H9 (cell line): Measurements from ENCODE around the gene SLC38A3. TPM values are rescaled to one million over a fixed set of nuclear protein-coding genes. Genes with fewer than 3 reads are reported as not detected.

Experiments used
- DNase-seq: peaks from one replicate; pipeline ENCODE4 v3.0.0-alpha.2; 2017
- H2AFZ ChIP-seq: one replicate; pipeline ENCODE4 v1.6.1; 2013; ENCODE audit warnings: mild to moderate bottlenecking, low read length, control low read depth, moderate library complexity
- H2AK5ac ChIP-seq: 2 replicates; pipeline ENCODE4 v1.6.1; 2013; ENCODE audit warnings: low read length, control low read depth, mixed read lengths; ENCODE audit not compliant: insufficient read length
- H2BK120ac ChIP-seq: one replicate; pipeline ENCODE4 v1.6.1; 2013; ENCODE audit warnings: low read depth, mild to moderate bottlenecking, low read length, control low read depth, inconsistent platforms; ENCODE audit not compliant: poor library complexity, severe bottlenecking
- H2BK12ac ChIP-seq: 2 replicates; pipeline ENCODE4 v1.6.1; 2013; ENCODE audit warnings: low read length, control low read depth, mixed read lengths, low read depth; ENCODE audit not compliant: insufficient read length
- H2BK15ac ChIP-seq: 2 replicates; pipeline ENCODE4 v1.6.1; 2013; ENCODE audit warnings: low read depth, low read length, control low read depth
- H2BK20ac ChIP-seq: one replicate; pipeline ENCODE4 v1.6.1; 2013; ENCODE audit warnings: low read depth, mild to moderate bottlenecking, low read length, control low read depth, inconsistent platforms; ENCODE audit not compliant: poor library complexity, severe bottlenecking
- H2BK5ac ChIP-seq: 2 replicates; pipeline ENCODE4 v1.6.1; 2013; ENCODE audit warnings: low read length, control low read depth, mixed read lengths; ENCODE audit not compliant: insufficient read length
- H3K14ac ChIP-seq: 2 replicates; pipeline ENCODE4 v1.6.1; 2013; ENCODE audit warnings: low read length, control low read depth; ENCODE audit not compliant: insufficient read depth
- H3K18ac ChIP-seq: 2 replicates; pipeline ENCODE4 v1.6.1; 2013; ENCODE audit warnings: low read depth, mild to moderate bottlenecking, mixed read lengths, low read length, control low read depth; ENCODE audit not compliant: insufficient read length
- H3K23ac ChIP-seq: 2 replicates; pipeline ENCODE4 v1.6.1; 2013; ENCODE audit warnings: low read length, control low read depth, mixed read lengths, low read depth; ENCODE audit not compliant: insufficient read length
- H3K23me2 ChIP-seq: 2 replicates; pipeline ENCODE4 v1.6.1; 2013; ENCODE audit warnings: low read depth, mild to moderate bottlenecking, mixed read lengths, low read length, control low read depth; ENCODE audit not compliant: insufficient read length, poor library complexity, severe bottlenecking
- H3K27ac ChIP-seq: 2 replicates; pipeline ENCODE4 v1.5.1; 2013; ENCODE audit warnings: low read length, control low read depth, mixed read lengths, low read depth; ENCODE audit not compliant: insufficient read length
- H3K27me3 ChIP-seq: 2 replicates; pipeline ENCODE4 v1.6.1; 2013; ENCODE audit warnings: low read length, control low read depth, inconsistent platforms; ENCODE audit not compliant: insufficient read depth
- H3K4ac ChIP-seq: 2 replicates; pipeline ENCODE4 v1.6.1; 2013; ENCODE audit warnings: low read depth, mild to moderate bottlenecking, control low read depth, inconsistent platforms, low read length, moderate library complexity
- H3K4me1 ChIP-seq: 2 replicates; pipeline ENCODE4 v1.6.1; 2013; ENCODE audit warnings: low read length, control low read depth, inconsistent platforms; ENCODE audit not compliant: insufficient read depth
- H3K4me2 ChIP-seq: 2 replicates; pipeline ENCODE4 v1.6.1; 2013; ENCODE audit warnings: low read length, control low read depth, mixed read lengths; ENCODE audit not compliant: insufficient read length, insufficient read depth
- H3K56ac ChIP-seq: 2 replicates; pipeline ENCODE4 v1.6.1; 2013; ENCODE audit warnings: low read depth, mild to moderate bottlenecking, mixed read lengths, low read length, control low read depth; ENCODE audit not compliant: insufficient read length
- H3K79me1 ChIP-seq: 2 replicates; pipeline ENCODE4 v1.6.1; 2013; ENCODE audit warnings: low read depth, mild to moderate bottlenecking, moderate library complexity, low read length, control low read depth, inconsistent platforms; ENCODE audit not compliant: insufficient read depth, poor library complexity, severe bottlenecking
- H3K79me2 ChIP-seq: 2 replicates; pipeline ENCODE4 v1.6.1; 2013; ENCODE audit warnings: low read length, control low read depth, inconsistent platforms; ENCODE audit not compliant: insufficient read depth
- H3K9ac ChIP-seq: 2 replicates; pipeline ENCODE4 v1.6.1; 2013; ENCODE audit warnings: low read length, control low read depth, mixed read lengths; ENCODE audit not compliant: insufficient read length; ENCODE audit errors: extremely low read depth
- H3K9me3 ChIP-seq: one replicate; pipeline ENCODE4 v1.6.1; 2013; ENCODE audit warnings: low read depth, low read length, inconsistent platforms; ENCODE audit not compliant: control insufficient read depth
- H3T11ph ChIP-seq: one replicate; pipeline ENCODE4 v1.6.1; 2013; ENCODE audit warnings: mild to moderate bottlenecking, low read length, control low read depth, inconsistent platforms
- H4K20me1 ChIP-seq: one replicate; pipeline ENCODE4 v1.6.1; 2013; ENCODE audit not compliant: control insufficient read depth, insufficient read length, insufficient read depth
- H4K5ac ChIP-seq: 2 replicates; pipeline ENCODE4 v1.6.1; 2013; ENCODE audit warnings: low read depth, mild to moderate bottlenecking, mixed read lengths, low read length, control low read depth; ENCODE audit not compliant: insufficient read length
- H4K8ac ChIP-seq: replicated peaks from 2 replicates; pipeline ENCODE4 v1.6.1; 2013; ENCODE audit warnings: low read length, control low read depth, mixed read lengths, low read depth; ENCODE audit not compliant: insufficient read length
- H4K91ac ChIP-seq: 2 replicates; pipeline ENCODE4 v1.6.1; 2013; ENCODE audit warnings: low read depth, mild to moderate bottlenecking, moderate library complexity, mixed read lengths, low read length, control low read depth; ENCODE audit not compliant: insufficient read length
- H3K27ac Mint-ChIP-seq, 3 experiments: 2 replicates in 2 of 3; 3 replicates in 1 of 3; pipeline ENCODE4 v1.8.0; 2020 to 2021; ENCODE audit warnings: mixed read lengths in 3 of 3, mild to moderate bottlenecking in 1 of 3, moderate library complexity in 1 of 3
- H3K27me3 Mint-ChIP-seq: 2 replicates; pipeline ENCODE4 v1.8.0; 2021; ENCODE audit warnings: low read depth, mild to moderate bottlenecking, moderate library complexity, mixed read lengths
- H3K36me3 Mint-ChIP-seq, 3 experiments: 2 replicates in 2 of 3; 3 replicates in 1 of 3; pipeline ENCODE4 v1.8.0; 2020 to 2021; ENCODE audit warnings: low read depth in 3 of 3, mixed read lengths in 3 of 3; ENCODE audit not compliant: insufficient read depth in 1 of 3
- H3K4me1 Mint-ChIP-seq, 2 experiments: 2 replicates each; pipeline ENCODE4 v1.8.0; 2020; ENCODE audit warnings: mixed read lengths in 2 of 2
- H3K4me3 Mint-ChIP-seq, 2 experiments: 2 replicates in 1 of 2; 3 replicates in 1 of 2; pipeline ENCODE4 v1.8.0; 2020 to 2021; ENCODE audit warnings: mild to moderate bottlenecking in 2 of 2, mixed read lengths in 2 of 2, moderate library complexity in 1 of 2
- H3K9me3 Mint-ChIP-seq, 2 experiments: 2 replicates in 1 of 2; 3 replicates in 1 of 2; pipeline ENCODE4 v1.8.0; 2020; ENCODE audit warnings: mild to moderate bottlenecking in 2 of 2, mixed read lengths in 2 of 2, moderate library complexity in 1 of 2
- WGBS: extraction: QIAGEN DNeasy Blood & Tissue Kit; methylation state at CpG from one replicate; pipeline ENCODE4 v1.1.7; 2013; ENCODE audit warnings: missing lambda C conversion rate, low lambda C conversion rate, mixed read lengths; ENCODE audit not compliant: insufficient read length; ENCODE audit errors: extremely low coverage; 5-methylcytosine and 5-hydroxymethylcytosine counted together
- total RNA-seq: library from RNA; stranded (reverse); gene quantifications from 2 replicates; pipeline ENCODE4 v1.2.1, GENCODE V29; 2021
- TF ChIP-seq, protein P1 (sequence below): fragments of 200-600 bp; sonication (generic); conservative IDR thresholded peaks from 3 replicates; pipeline ENCODE4 v1.8.0; 2021; ENCODE audit warnings: antibody characterized with exemption, mild to moderate bottlenecking

SLC38A3 gene
- total RNA-seq, 1 experiment from 2014 or later: 1.4 TPM

DNA sequence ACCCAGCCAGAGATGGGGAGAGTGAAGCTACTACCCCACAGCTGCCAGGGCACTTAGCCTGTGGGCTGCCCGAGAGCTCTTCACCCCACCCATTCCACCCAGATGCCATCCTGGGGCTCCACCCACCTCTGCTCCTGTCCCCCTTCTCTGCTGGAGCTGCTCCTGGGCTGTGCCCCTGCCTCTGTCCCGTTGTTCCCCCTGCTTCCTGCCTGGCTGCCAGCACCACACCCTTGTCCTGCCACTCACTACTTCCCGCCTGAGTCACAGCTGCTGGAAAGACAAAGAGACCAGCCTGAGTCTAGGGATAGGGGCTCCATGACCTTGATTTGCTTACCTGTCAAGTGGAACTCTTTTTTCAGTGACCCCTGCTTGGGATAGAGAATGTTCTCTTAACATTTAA is 43.3 kb downstream of the SLC38A3 start:
- Histone ChIP-seq H3K27me3 (no peaks in the 10 kb centered on the region), H3K4me2 (no peak overlapping the region), H2BK5ac (no peak overlapping the region), H3K23me2 (no peaks in the 10 kb centered on the region), H3K9ac (no peak overlapping the region), H3T11ph (no peak overlapping the region), H4K91ac (no peak overlapping the region), H3K79me1 (peaks cover 11% of the 10 kb centered on the region), H2BK20ac (no peak overlapping the region), H2BK15ac (no peak overlapping the region), H3K14ac (no peak overlapping the region), H3K4ac (no peak overlapping the region), H2BK120ac (no peak overlapping the region), H2AK5ac (no peak overlapping the region), H3K56ac (no peak overlapping the region), H3K79me2 (peaks cover 17% of the 10 kb centered on the region; the same call in 1 of the 2 replicates), H3K23ac (no peak overlapping the region), H4K8ac (no peak overlapping the region), H3K4me1 (no peaks in the 10 kb centered on the region), H3K9me3 (no peaks in the 10 kb centered on the region), H2AFZ (no peak overlapping the region), H3K27ac (no peak overlapping the region), H4K20me1 (peaks cover 3% of the 10 kb centered on the region), H2BK12ac (no peak overlapping the region), H4K5ac (no peak overlapping the region), H3K18ac (no peak overlapping the region)
- DNase-seq: no peak
- WGBS: no CpG with 5 or more reads among the region's 3 CpGs
- peaks cover 37 to 44% of the 10 kb centered on the region in 2 experiments for H3K4me1 Mint-ChIP-seq
- TF ChIP-seq, protein P1, sequence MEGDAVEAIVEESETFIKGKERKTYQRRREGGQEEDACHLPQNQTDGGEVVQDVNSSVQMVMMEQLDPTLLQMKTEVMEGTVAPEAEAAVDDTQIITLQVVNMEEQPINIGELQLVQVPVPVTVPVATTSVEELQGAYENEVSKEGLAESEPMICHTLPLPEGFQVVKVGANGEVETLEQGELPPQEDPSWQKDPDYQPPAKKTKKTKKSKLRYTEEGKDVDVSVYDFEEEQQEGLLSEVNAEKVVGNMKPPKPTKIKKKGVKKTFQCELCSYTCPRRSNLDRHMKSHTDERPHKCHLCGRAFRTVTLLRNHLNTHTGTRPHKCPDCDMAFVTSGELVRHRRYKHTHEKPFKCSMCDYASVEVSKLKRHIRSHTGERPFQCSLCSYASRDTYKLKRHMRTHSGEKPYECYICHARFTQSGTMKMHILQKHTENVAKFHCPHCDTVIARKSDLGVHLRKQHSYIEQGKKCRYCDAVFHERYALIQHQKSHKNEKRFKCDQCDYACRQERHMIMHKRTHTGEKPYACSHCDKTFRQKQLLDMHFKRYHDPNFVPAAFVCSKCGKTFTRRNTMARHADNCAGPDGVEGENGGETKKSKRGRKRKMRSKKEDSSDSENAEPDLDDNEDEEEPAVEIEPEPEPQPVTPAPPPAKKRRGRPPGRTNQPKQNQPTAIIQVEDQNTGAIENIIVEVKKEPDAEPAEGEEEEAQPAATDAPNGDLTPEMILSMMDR: no peak
- no peaks in the 10 kb centered on the region for H3K27me3 Mint-ChIP-seq
- H3K36me3 Mint-ChIP-seq: peaks cover 7 to 42% (median 34%) of the 10 kb centered on the region in 3 experiments
- H3K4me3 Mint-ChIP-seq: no peak overlapping the region
- no peaks in the 10 kb centered on the region for H3K9me3 Mint-ChIP-seq
- H3K27ac Mint-ChIP-seq: peak overlapping the region; percentile 48 to 92 (median 76); a peak in 5 of 7 replicates
